Measurements from ENCODE around the gene TWIST1. TPM values are rescaled to one million over a fixed set of nuclear protein-coding genes. Genes with fewer than 3 reads are reported as not detected.

TWIST1 gene
- total and polyA plus RNA-seq, 2 experiments from 2014 or later, result 0.24 TPM

DNA sequence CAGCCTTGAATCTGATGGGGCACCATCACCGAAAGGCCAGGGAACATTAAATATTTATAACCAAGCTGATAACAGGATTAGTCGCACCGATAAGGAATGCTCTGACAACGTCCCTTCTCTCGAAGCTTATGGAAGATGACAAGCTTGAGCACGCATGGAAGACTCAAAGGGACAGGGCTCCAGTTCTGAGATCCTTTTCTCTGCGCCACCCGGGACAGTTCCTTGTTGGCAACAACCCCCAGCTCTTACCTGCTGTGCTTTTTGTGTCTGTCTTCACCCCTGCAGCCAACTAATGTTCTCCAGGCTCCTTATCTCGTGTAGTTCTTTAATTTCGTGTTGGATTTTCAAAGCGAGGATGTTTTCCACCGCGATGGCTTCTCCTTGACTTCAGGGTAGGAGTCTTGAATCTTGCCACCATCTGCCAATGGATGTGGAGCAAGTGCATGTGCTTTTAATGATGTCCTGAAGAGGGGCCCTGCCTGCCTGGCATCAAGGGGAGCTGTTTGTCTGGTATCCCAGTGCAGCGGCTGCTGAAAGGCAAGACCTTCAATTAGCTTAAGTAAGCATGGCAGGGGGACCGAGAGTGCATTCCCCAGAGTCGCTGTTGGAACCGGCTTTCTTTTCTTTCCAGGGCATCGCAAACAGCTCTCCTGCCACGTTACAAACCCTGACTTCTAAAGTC, 28.1 kb upstream of the TWIST1 start (continued):
- TF ChIP-seq, protein P1, sequence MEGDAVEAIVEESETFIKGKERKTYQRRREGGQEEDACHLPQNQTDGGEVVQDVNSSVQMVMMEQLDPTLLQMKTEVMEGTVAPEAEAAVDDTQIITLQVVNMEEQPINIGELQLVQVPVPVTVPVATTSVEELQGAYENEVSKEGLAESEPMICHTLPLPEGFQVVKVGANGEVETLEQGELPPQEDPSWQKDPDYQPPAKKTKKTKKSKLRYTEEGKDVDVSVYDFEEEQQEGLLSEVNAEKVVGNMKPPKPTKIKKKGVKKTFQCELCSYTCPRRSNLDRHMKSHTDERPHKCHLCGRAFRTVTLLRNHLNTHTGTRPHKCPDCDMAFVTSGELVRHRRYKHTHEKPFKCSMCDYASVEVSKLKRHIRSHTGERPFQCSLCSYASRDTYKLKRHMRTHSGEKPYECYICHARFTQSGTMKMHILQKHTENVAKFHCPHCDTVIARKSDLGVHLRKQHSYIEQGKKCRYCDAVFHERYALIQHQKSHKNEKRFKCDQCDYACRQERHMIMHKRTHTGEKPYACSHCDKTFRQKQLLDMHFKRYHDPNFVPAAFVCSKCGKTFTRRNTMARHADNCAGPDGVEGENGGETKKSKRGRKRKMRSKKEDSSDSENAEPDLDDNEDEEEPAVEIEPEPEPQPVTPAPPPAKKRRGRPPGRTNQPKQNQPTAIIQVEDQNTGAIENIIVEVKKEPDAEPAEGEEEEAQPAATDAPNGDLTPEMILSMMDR (conservative IDR thresholded peaks at IDR 0.05; ENCODE audit: low read depth in 2 of 2), result no peak

DNA sequence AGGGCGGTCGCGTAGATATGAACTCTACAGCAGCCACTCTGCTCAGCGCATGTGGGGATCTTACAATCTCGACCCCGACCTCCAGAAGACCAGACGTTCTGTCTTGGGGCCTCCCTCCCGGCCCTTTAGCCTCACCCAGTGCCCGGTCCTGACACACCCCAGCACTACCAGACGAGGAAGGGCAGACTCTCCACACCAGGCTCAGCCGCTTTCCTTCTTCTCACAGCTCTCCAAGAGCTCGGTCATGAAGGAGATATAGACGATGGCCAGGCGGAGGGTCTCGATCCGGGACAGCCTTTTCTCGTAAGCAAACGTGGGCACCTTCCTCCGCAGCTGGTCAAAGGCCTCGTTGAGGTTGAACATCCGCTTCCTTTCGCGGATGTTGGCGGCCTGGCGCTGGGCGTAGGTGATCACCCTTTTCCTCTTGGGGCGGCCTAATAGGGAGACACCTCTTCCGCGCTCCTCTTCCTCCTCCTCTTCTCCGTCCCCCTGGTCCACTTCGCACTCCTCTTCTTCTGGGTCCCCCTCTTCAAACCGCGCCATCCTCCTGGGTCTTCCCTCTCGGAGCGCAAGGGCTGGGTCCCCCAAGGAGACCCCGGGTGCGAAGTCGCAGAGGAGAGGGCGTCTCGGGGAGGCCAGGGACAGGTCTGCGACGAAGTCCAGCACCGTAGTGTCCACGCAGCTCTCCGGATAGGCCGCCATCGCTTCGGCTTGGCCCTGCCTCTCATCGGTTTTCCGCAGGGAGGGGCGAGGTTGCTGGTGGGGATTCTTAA, 27.4 kb upstream of the TWIST1 start, which contains the start of gene FERD3L:
FERD3L (minus strand) TSS at position 761 of the 773 bp plus-strand sequence; CDS start at position 702, 59 bp downstream.
- H3K4me3 Mint-ChIP-seq, result peak within 1 kb of the TSS; percentile 85
- no peaks in the 10 kb centered on the region for H3K79me2 ChIP-seq (replicated peaks; ENCODE audit: insufficient read depth)
- peak within 1 kb of the TSS; percentile 66 for H3K4me3 ChIP-seq
- H3K4me1 Mint-ChIP-seq, result peaks cover 37% of the 10 kb centered on the region
- H3K27ac ChIP-seq (ENCODE audit: low read depth), result no peak within 1 kb of the TSS
- peaks cover 27% of the 10 kb centered on the region for H3K4me1 ChIP-seq (ENCODE audit: insufficient read depth)
- peaks cover 6% of the 10 kb centered on the region; the same call in 1 of the 2 replicates for H3F3A ChIP-seq (replicated peaks; ENCODE audit: low read depth)
- no peak within 1 kb of the TSS for H3K27ac Mint-ChIP-seq
- peaks cover 92% of the 10 kb centered on the region for H3K27me3 ChIP-seq (ENCODE audit: insufficient read depth)
- no peaks in the 10 kb centered on the region for H3K9me2 ChIP-seq (ENCODE audit: insufficient read depth)
- H3K4me2 ChIP-seq, result peak within 1 kb of the TSS; percentile 88
- H3K36me3 Mint-ChIP-seq (ENCODE audit: low read depth), result no peaks in the 10 kb centered on the region
- TF ChIP-seq EZH2 (IDR thresholded peaks at IDR 0.05; ENCODE audit: low read depth, unreplicated experiment), result peak; percentile 96
- TF ChIP-seq, protein P2, sequence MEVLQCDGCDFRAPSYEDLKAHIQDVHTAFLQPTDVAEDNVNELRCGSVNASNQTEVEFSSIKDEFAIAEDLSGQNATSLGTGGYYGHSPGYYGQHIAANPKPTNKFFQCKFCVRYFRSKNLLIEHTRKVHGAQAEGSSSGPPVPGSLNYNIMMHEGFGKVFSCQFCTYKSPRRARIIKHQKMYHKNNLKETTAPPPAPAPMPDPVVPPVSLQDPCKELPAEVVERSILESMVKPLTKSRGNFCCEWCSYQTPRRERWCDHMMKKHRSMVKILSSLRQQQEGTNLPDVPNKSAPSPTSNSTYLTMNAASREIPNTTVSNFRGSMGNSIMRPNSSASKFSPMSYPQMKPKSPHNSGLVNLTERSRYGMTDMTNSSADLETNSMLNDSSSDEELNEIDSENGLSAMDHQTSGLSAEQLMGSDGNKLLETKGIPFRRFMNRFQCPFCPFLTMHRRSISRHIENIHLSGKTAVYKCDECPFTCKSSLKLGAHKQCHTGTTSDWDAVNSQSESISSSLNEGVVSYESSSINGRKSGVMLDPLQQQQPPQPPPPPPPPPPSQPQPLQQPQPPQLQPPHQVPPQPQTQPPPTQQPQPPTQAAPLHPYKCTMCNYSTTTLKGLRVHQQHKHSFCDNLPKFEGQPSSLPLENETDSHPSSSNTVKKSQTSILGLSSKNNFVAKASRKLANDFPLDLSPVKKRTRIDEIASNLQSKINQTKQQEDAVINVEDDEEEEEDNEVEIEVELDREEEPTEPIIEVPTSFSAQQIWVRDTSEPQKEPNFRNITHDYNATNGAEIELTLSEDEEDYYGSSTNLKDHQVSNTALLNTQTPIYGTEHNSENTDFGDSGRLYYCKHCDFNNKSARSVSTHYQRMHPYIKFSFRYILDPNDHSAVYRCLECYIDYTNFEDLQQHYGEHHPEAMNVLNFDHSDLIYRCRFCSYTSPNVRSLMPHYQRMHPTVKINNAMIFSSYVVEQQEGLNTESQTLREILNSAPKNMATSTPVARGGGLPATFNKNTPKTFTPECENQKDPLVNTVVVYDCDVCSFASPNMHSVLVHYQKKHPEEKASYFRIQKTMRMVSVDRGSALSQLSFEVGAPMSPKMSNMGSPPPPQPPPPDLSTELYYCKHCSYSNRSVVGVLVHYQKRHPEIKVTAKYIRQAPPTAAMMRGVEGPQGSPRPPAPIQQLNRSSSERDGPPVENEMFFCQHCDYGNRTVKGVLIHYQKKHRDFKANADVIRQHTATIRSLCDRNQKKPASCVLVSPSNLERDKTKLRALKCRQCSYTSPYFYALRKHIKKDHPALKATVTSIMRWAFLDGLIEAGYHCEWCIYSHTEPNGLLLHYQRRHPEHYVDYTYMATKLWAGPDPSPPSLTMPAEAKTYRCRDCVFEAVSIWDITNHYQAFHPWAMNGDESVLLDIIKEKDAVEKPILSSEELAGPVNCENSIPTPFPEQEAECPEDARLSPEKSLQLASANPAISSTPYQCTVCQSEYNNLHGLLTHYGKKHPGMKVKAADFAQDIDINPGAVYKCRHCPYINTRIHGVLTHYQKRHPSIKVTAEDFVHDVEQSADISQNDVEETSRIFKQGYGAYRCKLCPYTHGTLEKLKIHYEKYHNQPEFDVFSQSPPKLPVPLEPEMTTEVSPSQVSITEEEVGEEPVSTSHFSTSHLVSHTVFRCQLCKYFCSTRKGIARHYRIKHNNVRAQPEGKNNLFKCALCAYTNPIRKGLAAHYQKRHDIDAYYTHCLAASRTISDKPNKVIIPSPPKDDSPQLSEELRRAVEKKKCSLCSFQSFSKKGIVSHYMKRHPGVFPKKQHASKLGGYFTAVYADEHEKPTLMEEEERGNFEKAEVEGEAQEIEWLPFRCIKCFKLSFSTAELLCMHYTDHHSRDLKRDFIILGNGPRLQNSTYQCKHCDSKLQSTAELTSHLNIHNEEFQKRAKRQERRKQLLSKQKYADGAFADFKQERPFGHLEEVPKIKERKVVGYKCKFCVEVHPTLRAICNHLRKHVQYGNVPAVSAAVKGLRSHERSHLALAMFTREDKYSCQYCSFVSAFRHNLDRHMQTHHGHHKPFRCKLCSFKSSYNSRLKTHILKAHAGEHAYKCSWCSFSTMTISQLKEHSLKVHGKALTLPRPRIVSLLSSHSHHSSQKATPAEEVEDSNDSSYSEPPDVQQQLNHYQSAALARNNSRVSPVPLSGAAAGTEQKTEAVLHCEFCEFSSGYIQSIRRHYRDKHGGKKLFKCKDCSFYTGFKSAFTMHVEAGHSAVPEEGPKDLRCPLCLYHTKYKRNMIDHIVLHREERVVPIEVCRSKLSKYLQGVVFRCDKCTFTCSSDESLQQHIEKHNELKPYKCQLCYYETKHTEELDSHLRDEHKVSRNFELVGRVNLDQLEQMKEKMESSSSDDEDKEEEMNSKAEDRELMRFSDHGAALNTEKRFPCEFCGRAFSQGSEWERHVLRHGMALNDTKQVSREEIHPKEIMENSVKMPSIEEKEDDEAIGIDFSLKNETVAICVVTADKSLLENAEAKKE (CRISPR knock-in tag; IDR thresholded peaks at IDR 0.05), result no peak
- TF ChIP-seq EZH2phosphoT487 (IDR thresholded peaks at IDR 0.05; ENCODE audit: unreplicated experiment), result peak; percentile 79
- no peaks in the 10 kb centered on the region for H3K9me3 Mint-ChIP-seq
- peak; percentile 25 for DNase-seq (ENCODE audit: low spot score)
- H3K36me3 ChIP-seq (ENCODE audit: insufficient read depth), result no peaks in the 10 kb centered on the region
- peaks cover 66% of the 10 kb centered on the region for H3K27me3 Mint-ChIP-seq (ENCODE audit: insufficient read depth, low read depth, poor library complexity)
- H2AFZ ChIP-seq, result peak within 1 kb of the TSS; percentile 94
- H4K20me1 ChIP-seq (replicated peaks; ENCODE audit: insufficient read depth), result 0 out of 2 replicates have a peak, but pooled peaks cover 4% of the 10 kb centered on the region
- ATAC-seq, result peak; percentile 27

Data from GM23338 (cell line).